OCI-LY7 (cell line): ENCODE data around the gene ROS1. TPM values are rescaled to one million over a fixed set of nuclear protein-coding genes. Genes with fewer than 3 reads are reported as not detected.
"Not testable (repeated sequence)": the region's sequence is repeated elsewhere in the genome, so short reads cannot be mapped to it uniquely, and the experiment has no call there.

Experiments used
- BruUV-seq: library from RNA; stranded (reverse); fragments of 400-500 nt; replicated peaks from 2 replicates; lab custom pipeline; 2021; lab: Mats Ljungman, UMichigan
- CTCF ChIA-PET: fragments of 300-600 bp; sonication (Branson Sonifier 250); formaldehyde crosslinking; loops from one replicate; lab custom pipeline; 2022; ENCODE audit warnings: antibody characterized with exemption; ENCODE audit not compliant: unreplicated experiment; lab: Charles Lee
- POLR2A ChIA-PET: fragments of 300-600 bp; sonication (Branson Sonifier 250); formaldehyde crosslinking; loops from one replicate; lab custom pipeline; 2022; ENCODE audit warnings: antibody characterized with exemption; lab: Charles Lee
- DNase-seq: peaks from one replicate; pipeline ENCODE4 v3.0.0-alpha.2; 2015; ENCODE audit warnings: low spot score
- H2AFZ ChIP-seq: fragments of 200-600 bp; sonication (generic), shearing (Covaris generic); 2 replicates; pipeline ENCODE4 v1.6.1; 2014; ENCODE audit warnings: mild to moderate bottlenecking, antibody characterized with exemption, low read length, moderate library complexity
- H3K27ac ChIP-seq: fragments of 200-600 bp; sonication (generic); 2 replicates; pipeline ENCODE4 v1.5.1; 2014; ENCODE audit warnings: mixed run types, low read depth, mild to moderate bottlenecking, moderate library complexity, low read length, inconsistent platforms; ENCODE audit not compliant: poor library complexity, severe bottlenecking
- H3K36me3 ChIP-seq: fragments of 200-600 bp; sonication (generic); 2 replicates; pipeline ENCODE4 v1.6.1; 2014; ENCODE audit warnings: mild to moderate bottlenecking, antibody characterized with exemption, low read length, moderate library complexity, mixed read lengths; ENCODE audit not compliant: insufficient read depth
- H3K4me1 ChIP-seq: fragments of 200-600 bp; sonication (generic); 2 replicates; pipeline ENCODE4 v1.5.1; 2014; ENCODE audit warnings: mild to moderate bottlenecking, low read length; ENCODE audit not compliant: insufficient read depth, poor library complexity, severe bottlenecking
- H3K4me2 ChIP-seq: fragments of 200-600 bp; sonication (generic); 2 replicates; pipeline ENCODE4 v1.6.1; 2014; ENCODE audit warnings: mild to moderate bottlenecking, low read length
- H3K4me3 ChIP-seq: fragments of 200-600 bp; sonication (generic); 2 replicates; pipeline ENCODE4 v1.5.1; 2014; ENCODE audit warnings: mild to moderate bottlenecking, low read depth, low read length; ENCODE audit not compliant: poor library complexity, severe bottlenecking
- H3K79me2 ChIP-seq: fragments of 200-600 bp; sonication (generic); 2 replicates; pipeline ENCODE4 v1.6.1; 2016; ENCODE audit warnings: low read depth, mild to moderate bottlenecking, low read length, moderate library complexity, mixed read lengths; ENCODE audit not compliant: insufficient read depth
- H3K9me2 ChIP-seq: fragments of 200-600 bp; sonication (generic); 2 replicates; pipeline ENCODE4 v1.6.1; 2016; ENCODE audit warnings: mild to moderate bottlenecking, low read length, mixed read lengths; ENCODE audit not compliant: insufficient read depth
- H3K9me3 ChIP-seq: fragments of 200-600 bp; sonication (generic); 2 replicates; pipeline ENCODE4 v1.6.1; 2014; ENCODE audit warnings: mild to moderate bottlenecking, mixed run types, low read length, mixed read lengths
- H4K20me1 ChIP-seq: fragments of 200-600 bp; sonication (generic); 2 replicates; pipeline ENCODE4 v1.6.1; 2014; ENCODE audit warnings: mild to moderate bottlenecking, antibody characterized with exemption, low read length, moderate library complexity, mixed read lengths; ENCODE audit not compliant: insufficient read depth
- CTCF ChIP-seq: fragments of 200-600 bp; sonication (generic); conservative IDR thresholded peaks from 2 replicates; pipeline ENCODE4 v1.5.1; 2014; ENCODE audit warnings: mild to moderate bottlenecking, antibody characterized with exemption, low read length, moderate library complexity, mixed read lengths
- EZH2phosphoT487 ChIP-seq: fragments of 200-600 bp; sonication (generic); IDR thresholded peaks from 2 replicates; pipeline ENCODE4 v1.6.1; 2018; ENCODE audit warnings: low read depth, borderline replicate concordance, mild to moderate bottlenecking, mixed run types, antibody characterized with exemption, low read length, moderate library complexity, mixed read lengths
- intact Hi-C: fragments of 100-400 bp; cut with micrococcal nuclease; formaldehyde crosslinking; loops from one replicate; pipeline ENCODE4 v1.10.0; 2022; ENCODE audit not compliant: unreplicated experiment
- total RNA-seq, 2 experiments: library from RNA; depleted of rRNA in 1 of 2; stranded (reverse); fragments of >200 nt in 1 of 2; shearing (Covaris generic) in 1 of 2; gene quantifications; 2 replicates each; pipeline ENCODE4 v1.2.3, GENCODE V29; 2014 to 2022

The ROS1 gene
- total RNA-seq, 2 experiments from 2014 or later, result not detected

DNA sequence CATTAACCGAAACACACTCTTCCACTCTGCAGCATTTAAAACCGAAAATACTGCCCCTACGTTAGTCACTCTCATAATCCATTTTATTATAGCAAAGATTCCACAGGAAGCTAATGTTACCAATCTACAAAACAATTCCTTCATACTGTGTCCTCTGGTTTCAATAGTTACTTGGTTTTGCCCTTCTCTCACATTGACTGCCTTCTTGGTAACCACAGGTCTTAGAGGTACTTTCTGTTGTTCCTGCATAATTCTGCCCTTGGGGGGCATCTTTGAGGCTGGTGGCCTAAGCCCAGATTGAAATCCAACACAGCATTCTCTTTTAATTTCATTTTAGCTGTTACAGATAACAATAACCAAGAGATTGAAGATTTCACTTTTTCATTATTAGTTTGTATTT lies 46.9 kb upstream of the ROS1 start:
- POLR2A ChIA-PET, result interaction anchor here (0.7 to 1.3 kb wide), 3 partner anchors 17 to 1336 kb away, joined by 3 to 4 read pairs (median 4); no protein-coding TSS in a partner anchor
- Histone ChIP-seq H3K79me2 (no peaks in the 10 kb centered on the region), H3K4me3 (no peak overlapping the region), H3K36me3 (no peaks in the 10 kb centered on the region), H4K20me1 (no peaks in the 10 kb centered on the region), H3K9me3 (no peaks in the 10 kb centered on the region), H3K9me2 (no peaks in the 10 kb centered on the region), H3K4me1 (no peaks in the 10 kb centered on the region), H3K27ac (no peak overlapping the region), H3K4me2 (no peak overlapping the region), H2AFZ (no peak overlapping the region)
- no peak for DNase-seq
- TF ChIP-seq EZH2phosphoT487 (no peak), CTCF (no peak)
- BruUV-seq, result no TSS peak
- CTCF ChIA-PET, result no interaction called here
- intact Hi-C loops, result no loop called here

GRCh38 chr6:117469791-117470190 lies 44.0 kb upstream of the ROS1 start:
- ChIA-PET CTCF (no interaction called here), POLR2A (no interaction called here)
- Histone ChIP-seq H2AFZ (no peak overlapping the region), H3K79me2 (no peaks in the 10 kb centered on the region), H3K27ac (no peak overlapping the region), H4K20me1 (no peaks in the 10 kb centered on the region), H3K36me3 (no peaks in the 10 kb centered on the region), H3K9me3 (no peaks in the 10 kb centered on the region), H3K4me2 (no peak overlapping the region), H3K9me2 (no peaks in the 10 kb centered on the region), H3K4me3 (no peak overlapping the region), H3K4me1 (no peaks in the 10 kb centered on the region)
- intact Hi-C loops, result no loop called here
- BruUV-seq, result no TSS peak
- no peak for DNase-seq
- no peak for TF ChIP-seq EZH2phosphoT487
- TF ChIP-seq CTCF, result no peak

- ChIA-PET POLR2A (no interaction called here), CTCF (no interaction called here)
- H3K9me3 ChIP-seq, result no peaks in the 10 kb centered on the region
- no peaks in the 10 kb centered on the region for H3K36me3 ChIP-seq
- no peak overlapping the region for H3K4me3 ChIP-seq
- DNase-seq, result no peak
- H3K4me2 ChIP-seq, result no peak overlapping the region
- no peaks in the 10 kb centered on the region for H3K9me2 ChIP-seq
- BruUV-seq, result no TSS peak
- no peaks in the 10 kb centered on the region for H3K4me1 ChIP-seq
- no peaks in the 10 kb centered on the region for H4K20me1 ChIP-seq
- no peaks in the 10 kb centered on the region for H3K79me2 ChIP-seq
- H3K27ac ChIP-seq, result no peak overlapping the region
- TF ChIP-seq EZH2phosphoT487, result no peak
- intact Hi-C loops, result no loop called here
- no peak overlapping the region for H2AFZ ChIP-seq
Observed at GRCh38 chr6:117469356-117469755, 43.6 kb upstream of the ROS1 start.

GRCh38 chr6:117468527-117468926 lies 42.8 kb upstream of the ROS1 start:
- H3K9me3 ChIP-seq, intact Hi-C loops, H3K9me2 ChIP-seq, H3K4me3 ChIP-seq, CTCF ChIA-PET, H3K27ac ChIP-seq, H3K4me2 ChIP-seq, H3K36me3 ChIP-seq, H3K4me1 ChIP-seq, H3K79me2 ChIP-seq, BruUV-seq, DNase-seq, H4K20me1 ChIP-seq, H2AFZ ChIP-seq: not testable (repeated sequence)
- POLR2A ChIA-PET, result interaction anchor here (0.5 to 0.6 kb wide), 2 partner anchors 415 to 492 kb away, joined by 3 to 4 read pairs; no protein-coding TSS in a partner anchor
